ENCODE data around the gene TRIM52. TPM values are rescaled to one million over a fixed set of nuclear protein-coding genes. Genes with fewer than 3 reads are reported as not detected.
A peak's percentile ranks its signal among the peaks of the same experiment; 100 is the strongest.
"Not testable (repeated sequence)": the region's sequence is repeated elsewhere in the genome, so short reads cannot be mapped to it uniquely, and the experiment has no call there.

The TRIM52 gene
- total RNA-seq, 1 donor from 2014 or later: 9.4 TPM

DNA sequence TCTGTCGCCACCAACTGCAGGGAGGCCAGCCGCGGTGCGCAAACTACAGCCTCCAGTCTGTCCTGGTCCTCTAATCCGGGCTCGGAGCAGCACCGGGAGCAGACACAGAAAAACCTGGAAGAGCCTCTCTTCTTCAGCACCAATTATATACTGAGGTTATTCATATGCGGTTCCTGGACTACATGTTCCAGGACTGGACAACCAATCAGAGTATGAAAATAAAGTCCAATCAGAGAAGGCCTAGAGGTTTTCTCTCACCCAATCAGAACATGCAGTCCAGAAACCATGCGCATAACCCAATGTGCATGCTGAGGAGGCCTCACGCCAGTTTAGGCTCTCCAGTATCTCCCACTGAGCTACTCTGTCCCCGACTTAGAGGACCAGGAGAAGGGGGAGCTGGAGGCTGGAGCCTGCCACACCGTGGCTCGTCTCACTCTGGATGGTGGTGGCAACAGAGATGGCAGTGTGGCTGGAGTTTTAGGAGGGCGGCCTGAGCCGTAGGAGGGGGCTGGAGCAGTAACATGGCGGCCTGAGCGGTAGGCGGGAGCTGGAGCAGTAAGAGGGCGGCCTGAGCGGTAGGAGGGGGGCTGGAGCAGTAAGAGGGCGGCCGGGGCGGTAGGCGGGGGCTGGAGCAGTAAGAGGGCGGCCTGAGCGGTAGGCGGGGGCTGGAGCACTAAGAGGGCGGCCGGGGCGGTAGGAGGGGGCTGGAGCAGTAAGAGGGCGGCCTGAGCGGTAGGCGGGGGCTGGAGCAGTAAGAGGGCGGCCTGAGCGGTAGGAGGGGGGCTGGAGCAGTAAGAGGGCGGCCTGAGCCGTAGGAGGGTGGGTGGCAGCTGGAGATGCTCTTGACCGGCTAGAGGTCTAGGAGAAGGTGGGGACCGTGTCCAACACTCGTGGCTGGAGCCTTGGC lies 20.4 kb upstream of the TRIM52 start:
- H3K4me2 ChIP-seq: peak overlapping the region; percentile 91
- H3K9me3 ChIP-seq (ENCODE audit: low read depth): no peaks in the 10 kb centered on the region
- H4K20me1 ChIP-seq (ENCODE audit: low read depth): peaks cover 42% of the 10 kb centered on the region
- peaks cover 6% of the 10 kb centered on the region for H3F3A ChIP-seq (ENCODE audit: low read depth)
- no peaks in the 10 kb centered on the region for H3K9me3 Mint-ChIP-seq
- no peak overlapping the region for H3K4me3 Mint-ChIP-seq
- H3K36me3 Mint-ChIP-seq: no peaks in the 10 kb centered on the region
- H3K4me1 Mint-ChIP-seq: peaks cover 14% of the 10 kb centered on the region
- H3K27me3 Mint-ChIP-seq (ENCODE audit: insufficient read depth, low read depth): no peaks in the 10 kb centered on the region
- H3K79me2 ChIP-seq (ENCODE audit: low read depth): peaks cover 75% of the 10 kb centered on the region
- TF ChIP-seq, protein P1, sequence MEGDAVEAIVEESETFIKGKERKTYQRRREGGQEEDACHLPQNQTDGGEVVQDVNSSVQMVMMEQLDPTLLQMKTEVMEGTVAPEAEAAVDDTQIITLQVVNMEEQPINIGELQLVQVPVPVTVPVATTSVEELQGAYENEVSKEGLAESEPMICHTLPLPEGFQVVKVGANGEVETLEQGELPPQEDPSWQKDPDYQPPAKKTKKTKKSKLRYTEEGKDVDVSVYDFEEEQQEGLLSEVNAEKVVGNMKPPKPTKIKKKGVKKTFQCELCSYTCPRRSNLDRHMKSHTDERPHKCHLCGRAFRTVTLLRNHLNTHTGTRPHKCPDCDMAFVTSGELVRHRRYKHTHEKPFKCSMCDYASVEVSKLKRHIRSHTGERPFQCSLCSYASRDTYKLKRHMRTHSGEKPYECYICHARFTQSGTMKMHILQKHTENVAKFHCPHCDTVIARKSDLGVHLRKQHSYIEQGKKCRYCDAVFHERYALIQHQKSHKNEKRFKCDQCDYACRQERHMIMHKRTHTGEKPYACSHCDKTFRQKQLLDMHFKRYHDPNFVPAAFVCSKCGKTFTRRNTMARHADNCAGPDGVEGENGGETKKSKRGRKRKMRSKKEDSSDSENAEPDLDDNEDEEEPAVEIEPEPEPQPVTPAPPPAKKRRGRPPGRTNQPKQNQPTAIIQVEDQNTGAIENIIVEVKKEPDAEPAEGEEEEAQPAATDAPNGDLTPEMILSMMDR (IDR thresholded peaks at IDR 0.05): no peak
- TF ChIP-seq EZH2phosphoT487 (IDR thresholded peaks at IDR 0.05): no peak
- peak; percentile 33 for TF ChIP-seq EZH2 (IDR thresholded peaks at IDR 0.05)
- H3K4me3 ChIP-seq: peak overlapping the region; percentile 83
- H3K36me3 ChIP-seq: no peaks in the 10 kb centered on the region
- peak overlapping the region; percentile 91 for H2AFZ ChIP-seq (replicated peaks)
- no peaks in the 10 kb centered on the region for H3K27me3 ChIP-seq
- H3K9ac ChIP-seq: peak overlapping the region; percentile 59
- DNase-seq (ENCODE audit: low spot score): peak; percentile 96
- peak overlapping the region; percentile 76 for H3K27ac ChIP-seq
- no peaks in the 10 kb centered on the region for H3K4me1 ChIP-seq
- peak overlapping the region; percentile 87 for H3K27ac Mint-ChIP-seq

DNA sequence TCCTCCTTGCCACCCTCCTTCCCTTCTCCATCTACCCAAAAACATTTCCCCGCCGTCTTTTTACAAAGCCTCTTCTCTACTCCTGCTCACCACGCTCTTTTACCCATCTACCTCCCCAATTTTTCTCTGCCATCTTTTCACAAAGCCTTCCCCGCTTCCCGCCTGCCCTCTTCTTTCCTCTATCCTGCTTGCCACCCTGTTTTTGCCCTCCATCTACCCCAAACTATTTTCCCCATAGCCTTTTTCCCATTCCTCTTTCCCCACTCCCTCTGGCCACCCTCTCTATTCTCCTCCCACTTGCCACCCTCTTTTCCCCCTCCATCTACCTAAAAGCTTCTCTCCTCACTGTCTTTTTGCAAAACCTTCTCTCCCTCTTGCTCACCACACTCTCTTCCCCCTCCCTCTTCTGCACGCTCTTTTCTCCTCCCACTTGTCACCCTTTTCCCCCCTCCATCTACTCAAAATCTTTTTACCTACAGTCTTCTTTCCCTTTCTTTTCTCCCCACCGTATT lies 19.4 kb upstream of the TRIM52 start:
- Mint-ChIP-seq H3K9me3 (no peaks in the 10 kb centered on the region), H3K27ac (no peak overlapping the region), H3K4me3 (no peak overlapping the region), H3K36me3 (no peaks in the 10 kb centered on the region), H3K27me3 (ENCODE audit: insufficient read depth, low read depth) (no peaks in the 10 kb centered on the region), H3K4me1 (peaks cover 14% of the 10 kb centered on the region)
- Histone ChIP-seq H3K27ac (no peak overlapping the region), H3K36me3 (no peaks in the 10 kb centered on the region), H3F3A (ENCODE audit: low read depth) (peaks cover 6% of the 10 kb centered on the region), H3K27me3 (no peaks in the 10 kb centered on the region), H3K9ac (peak overlapping the region; percentile 59), H4K20me1 (ENCODE audit: low read depth) (peaks cover 36% of the 10 kb centered on the region), H3K4me1 (no peaks in the 10 kb centered on the region), H2AFZ (replicated peaks) (peak overlapping the region; percentile 91), H3K9me3 (ENCODE audit: low read depth) (no peaks in the 10 kb centered on the region), H3K79me2 (ENCODE audit: low read depth) (peaks cover 66% of the 10 kb centered on the region), H3K4me3 (peak overlapping the region; percentile 83), H3K4me2 (peak overlapping the region; percentile 91)
- no peak for DNase-seq (ENCODE audit: low spot score)
- TF ChIP-seq EZH2phosphoT487 (IDR thresholded peaks at IDR 0.05) (no peak), EZH2 (IDR thresholded peaks at IDR 0.05) (no peak)
- TF ChIP-seq, protein P1 (IDR thresholded peaks at IDR 0.05): no peak

DNA sequence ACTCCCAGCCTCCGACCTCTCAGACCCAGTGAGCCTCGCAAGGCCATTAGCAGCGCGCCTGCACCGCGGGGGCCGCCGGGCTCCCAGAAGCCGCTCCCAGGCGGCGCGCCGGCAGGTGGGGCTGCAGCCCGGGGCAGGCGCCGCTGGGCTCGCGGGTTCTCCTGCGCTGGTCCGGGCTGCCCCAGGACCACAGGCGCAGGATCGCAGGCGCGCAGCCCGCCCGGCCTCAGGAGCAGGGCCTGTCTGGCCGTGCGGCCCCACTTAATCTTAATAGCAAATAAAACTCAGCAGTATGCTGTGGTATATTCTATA lies 12.4 kb upstream of the TRIM52 start:
- peak; percentile 87 for DNase-seq (ENCODE audit: low spot score)
- Histone ChIP-seq H3K4me3 (peak overlapping the region; percentile 56), H3F3A (ENCODE audit: low read depth) (peaks cover 23% of the 10 kb centered on the region), H2AFZ (replicated peaks) (peak overlapping the region; percentile 76), H3K4me2 (peak overlapping the region; percentile 88)
- not testable (repeated sequence) for H3K36me3 ChIP-seq; H3K79me2 ChIP-seq (ENCODE audit: low read depth); H3K9me3 ChIP-seq (ENCODE audit: low read depth); H3K4me1 ChIP-seq; H3K9ac ChIP-seq; H3K4me3 Mint-ChIP-seq; H3K27me3 Mint-ChIP-seq (ENCODE audit: insufficient read depth, low read depth); H3K27ac ChIP-seq; H3K27me3 ChIP-seq; H3K27ac Mint-ChIP-seq; H3K36me3 Mint-ChIP-seq; H4K20me1 ChIP-seq (ENCODE audit: low read depth); H3K4me1 Mint-ChIP-seq; H3K9me3 Mint-ChIP-seq
- TF ChIP-seq, protein P1 (IDR thresholded peaks at IDR 0.05): peak; percentile 50

All from neural progenitor cell (in vitro differentiated cells).